HG02623 (cell line): ENCODE measurements around the gene CRYBG1.
"Not testable (repeated sequence)": the region's sequence is repeated elsewhere in the genome, so short reads cannot be mapped to it uniquely, and the experiment has no call there.

Experiments
- ATAC-seq: cut with Tn5 transposase; IDR thresholded peaks from one replicate; pipeline ENCODE4 v1.9.1; 2021; ENCODE audit warnings: moderate library complexity; ENCODE audit not compliant: unreplicated experiment

CRYBG1 gene

DNA sequence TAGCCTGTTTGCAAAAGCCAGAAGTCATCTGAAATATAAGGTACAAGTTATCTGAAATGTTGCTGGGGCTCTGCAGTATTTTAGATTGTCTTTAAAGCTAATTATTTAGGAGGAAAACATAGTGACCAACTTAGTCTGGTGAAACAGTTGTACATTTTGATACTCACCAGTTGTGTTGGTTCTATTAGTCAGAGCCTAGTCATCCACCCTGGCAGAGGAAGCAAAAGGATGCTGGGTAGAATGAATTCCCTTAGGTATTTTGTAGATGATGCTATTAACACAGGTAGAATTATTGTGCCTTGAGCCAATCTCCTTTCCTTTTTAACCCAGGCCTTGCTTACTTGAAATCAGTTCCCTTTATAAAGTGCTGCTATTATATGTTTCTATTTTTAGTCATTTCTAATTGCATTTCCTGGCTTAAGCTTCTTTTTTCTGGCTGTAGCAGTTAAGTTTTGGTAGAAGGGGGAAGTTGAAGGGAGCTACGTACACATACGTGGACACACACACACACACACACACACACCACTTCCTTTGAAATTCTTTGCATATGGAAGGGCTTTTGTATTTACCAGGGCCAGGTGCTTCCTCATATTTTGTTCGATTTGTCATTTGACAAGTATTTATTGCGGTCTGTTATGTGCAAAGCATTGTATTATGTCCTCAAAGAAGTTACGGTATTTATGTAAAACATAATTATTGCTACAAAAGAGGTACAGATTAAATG lies 186.3 kb downstream of the CRYBG1 start:
- ATAC-seq, result no peak

DNA sequence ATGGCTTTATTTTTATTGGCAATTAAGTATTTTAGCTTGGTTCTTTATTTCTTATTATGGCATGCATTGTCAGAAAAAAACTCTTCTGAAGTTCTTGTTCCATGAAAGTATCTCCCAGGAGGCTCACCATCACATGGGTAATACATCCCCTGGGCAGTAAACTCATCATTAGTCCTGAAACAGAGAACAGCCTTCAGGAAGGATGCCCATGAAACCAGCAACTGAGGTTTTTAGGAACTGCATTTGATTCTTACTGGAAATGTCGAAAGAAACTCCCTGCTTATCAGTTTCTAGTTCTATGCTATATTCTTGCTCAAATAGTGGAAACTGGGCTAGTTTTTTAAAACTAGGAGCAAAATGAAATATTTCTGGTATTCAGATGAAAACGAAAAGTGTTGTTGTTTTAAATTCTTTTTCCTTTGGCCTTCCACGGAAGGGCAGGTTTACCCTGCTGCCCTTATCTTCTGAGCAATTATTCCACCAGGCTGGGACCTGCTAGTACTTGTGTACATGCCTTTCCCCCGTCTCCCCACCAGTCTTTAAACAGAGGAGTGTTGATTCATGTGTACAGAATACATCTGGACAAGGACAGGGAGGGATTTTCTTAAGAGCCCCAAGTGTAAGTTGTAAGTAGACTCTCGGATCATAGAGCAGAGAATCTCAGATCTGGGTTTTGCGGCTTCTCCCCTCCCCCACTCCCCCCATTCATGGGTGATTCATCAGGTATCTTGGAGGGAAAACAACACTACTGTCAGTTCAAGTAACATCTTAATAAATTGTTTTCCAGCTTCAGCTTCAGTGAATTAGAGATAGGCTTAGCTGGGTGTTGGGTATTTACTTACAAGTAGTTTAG lies 187.3 kb downstream of the CRYBG1 start:
- ATAC-seq, result no peak

DNA sequence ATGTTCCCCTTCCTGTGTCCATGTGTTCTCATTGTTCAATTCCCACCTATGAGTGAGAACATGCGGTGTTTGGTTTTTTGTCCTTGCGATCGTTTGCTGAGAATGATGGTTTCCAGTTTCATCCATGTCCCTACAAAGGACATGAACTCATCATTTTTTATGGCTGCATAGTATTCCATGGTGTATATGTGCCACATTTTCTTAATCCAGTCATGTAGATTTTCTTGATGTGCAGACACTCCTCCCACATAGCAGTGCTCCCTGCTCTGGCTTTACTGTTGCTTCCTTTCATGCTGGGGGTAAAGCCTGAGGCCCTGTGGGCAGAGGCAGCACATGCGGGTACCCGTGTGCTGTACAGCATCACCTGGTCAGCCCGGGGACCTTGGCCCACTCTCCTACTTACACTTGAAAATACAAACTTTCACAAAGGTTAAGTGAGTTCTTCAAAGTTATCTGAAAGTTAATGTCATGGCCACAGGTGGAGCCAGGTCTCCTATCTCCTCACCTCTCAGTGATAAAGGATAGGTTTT lies 188.5 kb downstream of the CRYBG1 start:
- not testable (repeated sequence) for ATAC-seq

DNA sequence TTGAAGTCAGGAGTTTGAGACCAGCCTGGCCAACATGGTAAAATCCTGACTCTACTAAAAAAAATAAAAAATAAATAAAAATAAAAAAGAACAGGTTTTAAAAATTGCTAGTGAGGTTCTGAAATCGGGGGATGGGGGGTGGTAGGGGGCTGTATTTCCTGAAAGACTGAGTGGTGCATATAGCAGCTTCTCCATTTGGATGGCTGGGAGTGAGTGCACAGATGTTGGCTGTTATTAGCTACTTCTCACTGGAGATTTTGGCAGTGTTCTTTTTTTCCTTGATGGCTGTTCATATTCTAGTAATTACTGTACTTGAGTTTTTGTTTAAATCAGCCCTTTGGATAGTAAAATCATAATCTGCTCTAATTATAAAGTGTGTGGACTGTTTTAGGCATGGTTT lies 189.0 kb downstream of the CRYBG1 start:
- ATAC-seq, result no peak

DNA sequence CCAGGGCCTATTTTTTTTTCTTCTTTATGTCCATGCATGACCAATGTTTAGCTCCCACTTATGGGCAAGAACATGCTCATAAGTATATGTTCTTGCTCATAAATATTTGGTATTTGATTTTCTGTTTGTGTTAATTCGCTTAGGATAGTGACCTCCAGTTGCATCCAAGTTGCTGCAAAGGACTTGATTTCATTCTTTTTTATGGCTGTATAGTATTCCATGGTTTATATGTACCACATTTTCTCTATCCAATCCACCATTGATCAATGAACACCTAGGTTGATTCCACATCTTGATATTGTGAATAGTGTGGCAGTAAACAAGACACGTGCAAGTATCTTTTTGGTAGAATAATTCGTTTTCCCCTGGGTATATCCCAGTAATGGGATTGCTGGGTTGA lies 190.6 kb downstream of the CRYBG1 start:
- ATAC-seq, result no peak

DNA sequence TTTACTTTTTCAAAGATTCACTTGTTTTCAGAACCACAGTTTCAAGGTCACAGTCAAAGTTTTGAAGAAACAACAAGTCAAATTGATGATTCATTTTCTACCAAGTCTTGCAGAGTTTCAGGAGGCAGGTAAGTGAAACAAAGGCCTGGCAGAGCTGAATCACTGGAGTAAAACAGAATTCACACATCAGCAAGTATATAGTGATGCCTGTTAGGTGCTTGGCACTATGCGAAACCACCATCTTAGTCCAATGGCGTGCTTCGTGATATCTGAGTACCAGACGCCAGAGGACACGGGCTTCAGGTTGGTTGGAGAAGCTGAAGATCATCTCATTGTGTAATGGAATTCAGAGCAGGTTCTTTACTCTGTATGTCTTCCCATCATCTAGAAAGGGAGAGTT lies 192.9 kb downstream of the CRYBG1 start:
- ATAC-seq, result no peak

DNA sequence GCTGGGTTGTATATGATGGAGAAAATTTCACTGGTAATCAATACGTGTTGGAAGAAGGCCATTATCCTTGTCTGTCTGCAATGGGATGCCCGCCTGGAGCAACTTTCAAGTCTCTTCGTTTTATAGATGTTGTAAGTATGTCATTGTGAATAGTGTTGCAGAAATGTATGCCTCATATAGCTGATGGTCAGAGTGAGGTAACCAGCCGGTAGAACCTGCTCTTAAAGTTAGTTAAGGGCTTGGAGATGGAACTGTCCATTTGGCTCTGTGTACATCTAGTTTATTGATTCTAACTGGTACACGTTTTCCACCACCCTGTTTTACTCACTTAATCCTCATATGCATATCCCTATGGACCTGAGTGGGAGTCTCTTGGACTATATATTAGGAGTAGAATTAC lies 195.2 kb downstream of the CRYBG1 start:
- no peak for ATAC-seq

DNA sequence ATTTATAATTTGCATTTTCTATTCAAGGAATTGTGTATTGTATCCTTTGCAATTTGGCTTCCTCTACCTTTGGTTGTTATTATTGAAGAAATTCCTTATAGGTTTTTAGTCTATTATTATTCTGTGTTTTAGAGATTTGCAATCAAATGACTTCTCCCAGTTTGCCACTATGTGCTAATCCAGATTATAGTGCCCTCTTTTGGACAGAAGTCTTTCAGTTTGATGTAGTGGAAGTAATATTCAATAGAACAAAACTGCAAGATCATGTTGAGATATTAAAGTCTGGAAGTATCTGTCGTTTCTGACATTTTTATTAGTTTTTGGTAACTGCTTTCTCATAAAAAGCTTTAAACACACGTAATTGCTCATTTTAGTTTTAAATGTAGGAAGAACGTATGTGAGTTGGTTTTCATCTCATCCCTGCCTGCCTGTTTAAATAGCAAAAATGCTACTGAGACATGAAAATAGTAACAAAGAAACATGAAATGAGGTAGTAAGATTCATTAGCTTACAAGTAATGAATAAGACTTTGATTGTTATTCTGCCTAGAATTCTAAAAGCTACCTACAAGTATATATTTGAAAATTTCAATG lies 195.9 kb downstream of the CRYBG1 start:
- ATAC-seq, result no peak

DNA sequence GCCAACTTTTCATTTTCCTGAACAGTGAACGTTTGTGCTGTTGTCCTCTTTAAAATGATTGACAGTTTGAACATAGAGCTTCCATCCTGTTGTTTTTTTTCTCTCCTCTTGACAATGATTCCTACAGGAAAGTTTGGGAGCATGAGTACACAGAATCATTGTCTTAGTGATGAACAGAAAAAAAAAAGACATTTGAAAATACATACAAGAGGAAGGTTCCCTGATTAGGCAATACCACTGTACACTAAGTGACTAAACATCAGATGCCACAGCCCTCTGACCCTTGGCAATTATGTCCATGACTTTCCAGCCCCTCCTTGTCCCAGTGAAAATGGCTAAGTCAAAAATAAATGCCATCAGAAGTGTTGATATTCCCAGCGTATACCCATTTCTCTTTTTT lies 197.3 kb downstream of the CRYBG1 start:
- ATAC-seq, result no peak

DNA sequence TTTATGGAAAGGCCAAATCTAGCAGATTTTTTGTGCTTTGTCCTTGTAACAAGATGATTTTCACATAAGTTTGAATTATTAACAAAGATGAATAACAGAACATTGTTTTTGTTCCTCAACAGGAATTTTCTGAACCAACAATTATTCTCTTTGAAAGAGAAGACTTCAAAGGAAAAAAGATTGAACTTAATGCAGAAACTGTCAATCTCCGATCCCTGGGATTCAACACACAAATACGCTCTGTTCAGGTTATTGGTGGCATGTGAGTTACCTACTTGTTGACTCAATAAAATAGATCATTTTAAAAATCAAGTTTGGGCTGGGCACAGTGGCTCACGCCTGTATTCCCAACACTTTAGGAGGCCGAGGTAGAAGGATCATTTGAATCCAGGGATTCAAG lies 197.8 kb downstream of the CRYBG1 start:
- no peak for ATAC-seq

DNA sequence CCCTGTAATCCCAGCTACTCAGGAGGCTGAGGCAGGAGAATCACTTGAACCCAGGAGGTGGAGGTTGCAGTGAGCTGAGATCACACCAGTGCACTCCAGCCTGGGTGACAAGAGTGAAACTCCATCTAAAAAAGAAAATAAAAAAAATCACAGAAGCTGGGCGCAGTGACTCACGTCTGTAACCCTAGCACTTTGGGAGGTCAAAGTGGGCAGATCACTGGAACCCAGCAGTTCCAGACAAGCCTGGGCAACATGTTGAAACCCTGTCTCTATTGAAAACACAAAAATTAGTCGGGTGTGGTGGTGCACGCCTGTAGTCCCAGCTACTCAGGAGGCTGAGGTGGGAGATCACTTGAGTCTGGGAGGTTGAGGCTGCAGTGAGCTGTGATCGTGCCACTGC lies 199.1 kb downstream of the CRYBG1 start:
- not testable (repeated sequence) for ATAC-seq

DNA sequence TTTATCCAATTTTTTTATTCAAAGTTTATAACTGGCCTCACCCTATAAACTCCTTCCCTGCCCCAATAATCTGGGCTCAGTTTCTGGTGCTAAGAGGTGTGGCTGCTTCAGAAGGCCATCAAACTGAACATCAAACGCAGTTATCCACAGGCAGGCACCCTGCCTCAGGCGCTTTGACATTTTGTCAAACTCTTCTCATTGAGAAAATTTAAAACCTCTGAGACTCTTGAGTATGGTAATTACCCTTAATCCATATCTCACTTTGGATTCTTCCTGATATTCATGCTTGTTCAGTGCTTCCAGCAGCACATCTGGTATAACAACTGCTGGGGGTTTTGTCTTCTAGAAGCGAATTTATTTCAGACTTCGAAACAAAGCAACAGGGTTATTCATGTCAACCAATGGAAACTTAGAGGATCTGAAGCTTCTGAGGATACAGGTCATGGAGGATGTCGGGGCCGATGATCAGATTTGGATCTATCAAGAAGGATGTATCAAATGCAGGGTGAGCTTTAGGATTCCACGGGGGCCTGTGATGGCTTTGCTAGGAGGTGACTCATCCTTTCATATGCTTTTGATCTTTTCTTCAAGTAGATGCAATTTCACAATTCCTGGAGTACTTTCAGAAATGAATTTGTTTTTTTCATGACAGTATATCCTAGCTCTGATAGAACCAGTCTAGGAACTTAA lies 200.6 kb downstream of the CRYBG1 start:
- no peak for ATAC-seq

DNA sequence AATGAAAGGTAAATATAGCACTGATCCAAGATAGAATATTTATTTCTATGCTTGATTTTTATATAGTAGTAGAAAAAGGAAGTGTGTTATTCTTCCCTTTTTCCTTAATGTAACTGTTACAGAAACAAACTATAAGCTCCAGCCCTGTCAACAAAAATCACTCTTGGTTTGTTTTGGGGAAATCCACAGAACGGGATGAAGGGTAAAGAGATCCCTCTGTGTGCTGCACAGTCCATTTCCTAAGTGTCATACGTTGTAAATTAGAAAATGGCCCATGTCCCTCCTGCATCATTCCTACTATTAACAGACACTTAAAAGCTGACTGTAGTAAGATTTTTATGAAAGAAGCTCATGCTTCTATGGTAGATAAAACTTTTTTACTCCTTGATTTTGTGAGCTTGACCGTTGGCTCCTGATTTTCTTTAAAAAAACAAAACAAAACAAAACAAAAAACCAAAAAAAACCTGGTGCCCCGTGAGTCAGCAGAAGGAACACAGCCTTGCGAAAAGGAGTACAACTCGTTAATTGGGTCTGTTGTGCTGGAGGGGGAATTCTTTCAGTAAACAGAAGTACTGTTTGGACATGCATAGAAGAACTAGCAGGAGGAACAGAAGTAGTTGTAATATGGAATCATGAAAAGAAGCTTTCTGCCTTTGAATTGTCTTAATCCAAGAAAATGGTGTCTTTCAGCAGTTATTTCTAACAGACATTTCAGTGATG lies 201.3 kb downstream of the CRYBG1 start:
- ATAC-seq, result no peak

DNA sequence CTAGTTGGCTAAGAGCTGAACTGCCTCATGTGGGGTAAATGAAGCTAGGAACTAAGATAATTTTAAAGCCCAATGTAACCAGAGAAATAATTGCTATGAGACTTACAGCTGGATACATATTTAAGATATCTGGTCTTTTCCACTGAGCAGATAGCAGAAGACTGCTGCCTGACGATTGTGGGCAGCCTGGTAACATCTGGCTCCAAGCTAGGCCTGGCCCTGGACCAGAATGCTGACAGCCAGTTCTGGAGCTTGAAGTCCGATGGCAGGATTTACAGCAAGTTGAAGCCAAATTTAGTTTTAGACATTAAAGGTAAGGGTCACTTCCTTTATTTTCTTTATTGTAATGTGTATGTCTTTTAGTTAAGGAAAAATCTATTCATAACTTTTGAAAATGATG lies 203.1 kb downstream of the CRYBG1 start:
- ATAC-seq, result no peak

DNA sequence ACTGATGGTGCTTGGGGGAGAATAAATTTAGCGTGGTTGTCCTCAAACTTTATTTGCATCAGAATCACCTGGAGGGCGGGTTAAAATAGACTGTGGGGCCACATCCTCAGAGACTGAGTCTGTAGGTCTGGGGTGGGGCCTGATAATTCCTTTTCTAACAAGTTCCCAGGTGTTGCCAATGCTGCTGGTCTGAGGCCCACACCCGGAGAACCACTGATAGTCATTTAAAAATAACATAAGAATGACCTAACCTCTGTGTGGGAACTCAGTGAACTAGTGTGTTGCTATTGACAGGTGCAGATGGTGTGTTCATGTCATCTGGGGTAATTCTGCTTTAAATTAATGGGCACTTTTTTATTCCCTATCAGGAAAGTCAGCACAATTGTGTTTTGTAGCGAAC lies 204.0 kb downstream of the CRYBG1 start:
- ATAC-seq, result no peak

DNA sequence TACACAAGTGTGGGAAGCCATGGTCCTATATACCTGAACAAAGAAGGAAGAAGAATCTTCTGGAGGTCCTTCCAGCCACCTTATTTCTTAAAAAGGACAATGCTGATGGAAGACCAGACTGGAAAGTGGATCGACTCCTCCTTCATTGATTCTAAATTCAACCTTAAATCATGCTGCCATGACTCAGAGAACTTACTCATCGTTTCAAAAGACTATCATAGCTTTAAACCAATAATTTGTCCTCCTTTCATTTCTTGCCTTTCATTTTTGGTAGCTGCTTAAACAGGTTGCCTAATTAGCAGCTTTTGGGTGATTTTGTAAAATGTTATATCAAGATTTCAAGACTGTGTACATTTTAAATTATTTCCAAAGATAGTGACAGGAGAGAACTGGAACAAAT lies 208.0 kb downstream of the CRYBG1 start:
- ATAC-seq, result no peak

DNA sequence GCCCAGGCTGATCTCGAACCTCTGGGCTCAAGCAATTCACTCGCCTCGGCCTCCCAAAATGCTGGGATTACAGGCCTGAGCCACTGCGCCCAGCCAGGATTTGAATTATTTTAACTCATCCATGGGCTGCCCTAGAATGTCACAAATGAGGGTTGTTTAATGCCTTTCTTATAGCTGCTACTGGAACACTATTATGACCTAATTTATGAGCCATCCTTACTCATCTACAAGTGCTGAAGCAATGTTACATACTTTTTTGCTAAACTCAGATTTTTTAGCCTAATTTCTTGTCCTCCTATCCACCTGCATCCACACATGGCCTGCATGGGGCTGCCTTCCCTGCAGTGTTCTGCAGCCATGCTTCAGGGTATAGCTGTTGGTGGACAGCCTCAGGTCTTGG lies 208.9 kb downstream of the CRYBG1 start:
- ATAC-seq, result no peak

DNA sequence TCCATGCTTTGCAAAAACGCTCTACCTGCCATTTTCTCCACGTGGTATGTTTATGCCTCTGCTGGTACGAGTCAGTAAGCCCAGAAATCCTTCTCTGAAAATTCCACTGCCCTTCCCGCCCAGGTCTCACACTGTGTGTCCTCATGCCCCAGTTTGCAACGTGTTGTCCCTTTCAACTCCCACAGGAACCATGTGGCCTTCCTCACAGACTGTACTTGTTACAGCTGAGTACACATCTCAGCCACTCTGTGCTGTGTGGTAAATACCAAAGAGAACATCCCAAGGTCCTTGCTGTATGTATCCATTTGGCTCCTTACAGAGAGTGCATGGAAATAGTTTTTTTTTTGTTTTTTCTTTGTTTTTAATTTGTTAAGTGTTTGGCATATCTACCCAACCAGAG lies 211.9 kb downstream of the CRYBG1 start:
- no peak for ATAC-seq

DNA sequence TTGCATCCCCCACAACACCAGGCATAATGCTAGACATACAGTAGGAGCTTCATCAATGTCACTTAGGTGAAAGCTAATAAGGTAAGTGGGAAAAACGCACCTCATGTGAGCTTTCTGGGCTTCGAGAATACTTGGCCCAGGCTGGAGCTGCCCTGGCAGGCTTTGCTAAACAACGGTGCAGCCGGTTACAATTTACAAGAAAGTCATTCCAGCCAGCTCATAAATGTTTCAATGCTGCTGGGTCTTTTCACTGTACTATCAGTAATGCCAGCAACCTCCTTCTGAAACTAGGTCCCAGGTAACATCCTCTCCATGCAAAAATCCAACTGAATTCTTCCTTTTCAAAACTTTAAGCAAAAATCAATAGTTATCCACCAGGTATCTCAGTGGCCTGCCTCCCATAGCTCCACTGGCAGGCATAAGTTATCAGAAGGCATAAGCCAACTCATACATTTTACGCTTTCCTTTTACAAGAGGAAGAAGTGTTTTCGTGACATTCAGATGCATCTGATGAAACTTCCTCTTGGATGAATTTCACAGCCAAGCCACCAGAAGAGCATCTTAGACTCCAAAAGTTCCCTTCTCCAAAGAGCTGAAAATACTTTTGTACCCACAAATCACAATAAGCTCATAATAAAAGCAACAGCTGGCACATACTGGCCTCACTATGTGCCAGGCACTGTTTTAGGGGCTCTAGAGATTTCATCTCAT lies 212.5 kb downstream of the CRYBG1 start:
- ATAC-seq, result no peak
